HL-60 (cell line): ENCODE measurements around the gene TRAF3IP1.

Experiments used
- DNase-seq, 2 experiments: peaks; one replicate each; pipeline ENCODE4 v3.0.0-alpha.2; 2010 to 2020; ENCODE audit warnings: low read depth in 1 of 2, low spot score in 1 of 2
- H3K27ac ChIP-seq: fragments of 250-450 bp; sonication (Bioruptor Pico); replicated peaks from 2 replicates; pipeline ENCODE4 v1.5.1; 2020; ENCODE audit warnings: mild to moderate bottlenecking, moderate library complexity
- H3K27me3 ChIP-seq: fragments of 250-450 bp; sonication (Bioruptor Pico); 2 replicates; pipeline ENCODE4 v1.5.1; 2021; ENCODE audit warnings: mild to moderate bottlenecking, moderate library complexity; ENCODE audit not compliant: insufficient read depth, poor library complexity, severe bottlenecking
- H3K4me3 ChIP-seq: replicated peaks from 2 replicates; pipeline ENCODE4 v1.5.1; 2011; ENCODE audit warnings: mild to moderate bottlenecking, control low read depth, low read length; ENCODE audit not compliant: insufficient read depth
- GABPA ChIP-seq: IDR thresholded peaks from 2 replicates; pipeline ENCODE4 v1.6.1; 2012; ENCODE audit warnings: low read depth
- POLR2AphosphoS5 ChIP-seq: IDR thresholded peaks from 2 replicates; pipeline ENCODE4 v1.6.1; 2012; ENCODE audit warnings: low read depth
- SPI1 ChIP-seq: IDR thresholded peaks from 2 replicates; pipeline ENCODE4 v1.6.1; 2012; ENCODE audit warnings: low read depth, mild to moderate bottlenecking, borderline replicate concordance
- TF ChIP-seq, protein P1 (sequence below): IDR thresholded peaks from 2 replicates; pipeline ENCODE4 v1.6.1; 2012; ENCODE audit warnings: low read depth; ENCODE audit not compliant: insufficient replicate concordance
- TF ChIP-seq, protein P2 (sequence below): IDR thresholded peaks from one replicate; pipeline ENCODE4 v1.5.1; 2011; ENCODE audit warnings: low read length, control low read depth, inconsistent platforms; ENCODE audit not compliant: insufficient read depth

TRAF3IP1 gene

DNA sequence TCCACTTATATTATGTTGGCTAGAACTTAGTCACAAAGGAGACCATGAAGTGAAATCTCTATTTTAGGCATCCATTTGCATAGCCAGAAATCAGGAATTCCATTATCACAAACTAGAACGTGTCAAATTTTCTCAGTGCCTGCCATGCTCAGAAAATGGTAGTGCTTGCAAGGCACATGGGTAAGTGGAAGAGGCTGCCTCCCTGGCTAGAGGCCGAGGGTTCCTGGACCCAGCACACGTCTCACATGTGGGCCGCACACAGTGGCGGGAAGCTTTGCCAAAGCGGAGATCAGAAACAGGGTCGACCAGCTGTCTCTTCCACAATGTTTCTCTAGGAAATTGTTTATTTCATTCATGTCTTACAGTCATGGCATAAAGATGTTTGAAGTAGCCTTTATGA lies 42.3 kb downstream of the TRAF3IP1 start:
- Histone ChIP-seq H3K27me3 (no peaks in the 10 kb centered on the region), H3K27ac (no peak overlapping the region), H3K4me3 (no peak overlapping the region)
- no peak for DNase-seq
- TF ChIP-seq GABPA (no peak), SPI1 (no peak), POLR2AphosphoS5 (no peak)
- TF ChIP-seq, protein P1, sequence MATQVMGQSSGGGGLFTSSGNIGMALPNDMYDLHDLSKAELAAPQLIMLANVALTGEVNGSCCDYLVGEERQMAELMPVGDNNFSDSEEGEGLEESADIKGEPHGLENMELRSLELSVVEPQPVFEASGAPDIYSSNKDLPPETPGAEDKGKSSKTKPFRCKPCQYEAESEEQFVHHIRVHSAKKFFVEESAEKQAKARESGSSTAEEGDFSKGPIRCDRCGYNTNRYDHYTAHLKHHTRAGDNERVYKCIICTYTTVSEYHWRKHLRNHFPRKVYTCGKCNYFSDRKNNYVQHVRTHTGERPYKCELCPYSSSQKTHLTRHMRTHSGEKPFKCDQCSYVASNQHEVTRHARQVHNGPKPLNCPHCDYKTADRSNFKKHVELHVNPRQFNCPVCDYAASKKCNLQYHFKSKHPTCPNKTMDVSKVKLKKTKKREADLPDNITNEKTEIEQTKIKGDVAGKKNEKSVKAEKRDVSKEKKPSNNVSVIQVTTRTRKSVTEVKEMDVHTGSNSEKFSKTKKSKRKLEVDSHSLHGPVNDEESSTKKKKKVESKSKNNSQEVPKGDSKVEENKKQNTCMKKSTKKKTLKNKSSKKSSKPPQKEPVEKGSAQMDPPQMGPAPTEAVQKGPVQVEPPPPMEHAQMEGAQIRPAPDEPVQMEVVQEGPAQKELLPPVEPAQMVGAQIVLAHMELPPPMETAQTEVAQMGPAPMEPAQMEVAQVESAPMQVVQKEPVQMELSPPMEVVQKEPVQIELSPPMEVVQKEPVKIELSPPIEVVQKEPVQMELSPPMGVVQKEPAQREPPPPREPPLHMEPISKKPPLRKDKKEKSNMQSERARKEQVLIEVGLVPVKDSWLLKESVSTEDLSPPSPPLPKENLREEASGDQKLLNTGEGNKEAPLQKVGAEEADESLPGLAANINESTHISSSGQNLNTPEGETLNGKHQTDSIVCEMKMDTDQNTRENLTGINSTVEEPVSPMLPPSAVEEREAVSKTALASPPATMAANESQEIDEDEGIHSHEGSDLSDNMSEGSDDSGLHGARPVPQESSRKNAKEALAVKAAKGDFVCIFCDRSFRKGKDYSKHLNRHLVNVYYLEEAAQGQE: no peak
- TF ChIP-seq, protein P2, sequence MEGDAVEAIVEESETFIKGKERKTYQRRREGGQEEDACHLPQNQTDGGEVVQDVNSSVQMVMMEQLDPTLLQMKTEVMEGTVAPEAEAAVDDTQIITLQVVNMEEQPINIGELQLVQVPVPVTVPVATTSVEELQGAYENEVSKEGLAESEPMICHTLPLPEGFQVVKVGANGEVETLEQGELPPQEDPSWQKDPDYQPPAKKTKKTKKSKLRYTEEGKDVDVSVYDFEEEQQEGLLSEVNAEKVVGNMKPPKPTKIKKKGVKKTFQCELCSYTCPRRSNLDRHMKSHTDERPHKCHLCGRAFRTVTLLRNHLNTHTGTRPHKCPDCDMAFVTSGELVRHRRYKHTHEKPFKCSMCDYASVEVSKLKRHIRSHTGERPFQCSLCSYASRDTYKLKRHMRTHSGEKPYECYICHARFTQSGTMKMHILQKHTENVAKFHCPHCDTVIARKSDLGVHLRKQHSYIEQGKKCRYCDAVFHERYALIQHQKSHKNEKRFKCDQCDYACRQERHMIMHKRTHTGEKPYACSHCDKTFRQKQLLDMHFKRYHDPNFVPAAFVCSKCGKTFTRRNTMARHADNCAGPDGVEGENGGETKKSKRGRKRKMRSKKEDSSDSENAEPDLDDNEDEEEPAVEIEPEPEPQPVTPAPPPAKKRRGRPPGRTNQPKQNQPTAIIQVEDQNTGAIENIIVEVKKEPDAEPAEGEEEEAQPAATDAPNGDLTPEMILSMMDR: no peak

DNA sequence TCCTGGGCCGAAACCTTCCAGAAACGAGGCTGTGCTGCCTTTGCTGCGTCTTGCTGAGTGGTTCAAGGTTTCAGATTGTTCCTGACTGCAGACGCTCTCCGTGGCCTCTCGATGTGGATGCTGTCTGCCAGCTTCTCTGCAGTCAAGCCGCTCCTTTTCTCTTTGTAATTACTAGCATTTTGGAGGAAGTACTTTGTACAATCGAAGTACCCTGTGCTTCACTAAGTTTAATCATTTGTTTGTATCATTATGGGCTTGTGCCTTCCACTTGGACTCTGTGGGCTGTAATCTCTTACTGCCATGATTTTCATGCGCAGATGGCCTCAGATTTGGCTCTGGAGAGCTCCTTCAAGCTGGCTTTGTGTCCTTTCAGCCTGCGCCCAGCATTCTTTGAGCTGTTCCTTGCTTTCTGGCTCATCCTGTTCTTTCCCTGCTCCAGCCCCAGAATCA lies 49.3 kb downstream of the TRAF3IP1 start:
- TF ChIP-seq SPI1: no peak
- no peak for TF ChIP-seq GABPA
- no peak for TF ChIP-seq POLR2AphosphoS5
- TF ChIP-seq, protein P1: no peak
- TF ChIP-seq, protein P2: no peak
- no peak for DNase-seq
- no peak overlapping the region for H3K4me3 ChIP-seq
- no peaks in the 10 kb centered on the region for H3K27me3 ChIP-seq
- H3K27ac ChIP-seq: no peak overlapping the region

GRCh38 chr2:238370094-238370822 lies 49.9 kb downstream of the TRAF3IP1 start:
- Histone ChIP-seq H3K27me3 (no peaks in the 10 kb centered on the region), H3K4me3 (no peak overlapping the region), H3K27ac (no peak overlapping the region)
- TF ChIP-seq POLR2AphosphoS5 (no peak), GABPA (no peak), SPI1 (no peak)
- TF ChIP-seq, protein P2: no peak
- TF ChIP-seq, protein P1: no peak
- DNase-seq: no peak
